ENCODE data around the gene SHE. TPM values are rescaled to one million over a fixed set of nuclear protein-coding genes. Genes with fewer than 3 reads are reported as not detected.
A peak's percentile ranks its signal among the peaks of the same experiment; 100 is the strongest.

SHE gene
- total RNA-seq, 2 experiments from 2014 or later = not detected

DNA sequence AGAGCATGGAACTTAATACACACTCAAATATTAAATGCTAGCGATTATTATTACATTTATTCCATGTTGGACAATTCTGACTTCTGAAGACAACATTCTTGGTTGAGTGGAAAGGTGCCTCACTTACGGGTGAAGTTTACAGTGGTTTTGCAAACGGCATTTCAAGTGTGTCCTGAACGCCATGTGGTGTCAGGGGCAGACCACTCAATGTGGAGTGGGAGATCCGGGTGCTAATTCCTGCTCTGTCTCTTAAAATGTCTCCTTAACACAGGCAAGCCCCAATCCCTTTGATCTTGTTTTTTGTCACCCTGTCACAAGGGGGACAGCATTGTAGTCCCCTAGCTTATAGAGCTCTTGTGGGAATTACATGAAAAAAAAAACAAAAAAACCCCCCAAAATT, 5.8 kb downstream of the SHE start:
- TF ChIP-seq, protein P1, sequence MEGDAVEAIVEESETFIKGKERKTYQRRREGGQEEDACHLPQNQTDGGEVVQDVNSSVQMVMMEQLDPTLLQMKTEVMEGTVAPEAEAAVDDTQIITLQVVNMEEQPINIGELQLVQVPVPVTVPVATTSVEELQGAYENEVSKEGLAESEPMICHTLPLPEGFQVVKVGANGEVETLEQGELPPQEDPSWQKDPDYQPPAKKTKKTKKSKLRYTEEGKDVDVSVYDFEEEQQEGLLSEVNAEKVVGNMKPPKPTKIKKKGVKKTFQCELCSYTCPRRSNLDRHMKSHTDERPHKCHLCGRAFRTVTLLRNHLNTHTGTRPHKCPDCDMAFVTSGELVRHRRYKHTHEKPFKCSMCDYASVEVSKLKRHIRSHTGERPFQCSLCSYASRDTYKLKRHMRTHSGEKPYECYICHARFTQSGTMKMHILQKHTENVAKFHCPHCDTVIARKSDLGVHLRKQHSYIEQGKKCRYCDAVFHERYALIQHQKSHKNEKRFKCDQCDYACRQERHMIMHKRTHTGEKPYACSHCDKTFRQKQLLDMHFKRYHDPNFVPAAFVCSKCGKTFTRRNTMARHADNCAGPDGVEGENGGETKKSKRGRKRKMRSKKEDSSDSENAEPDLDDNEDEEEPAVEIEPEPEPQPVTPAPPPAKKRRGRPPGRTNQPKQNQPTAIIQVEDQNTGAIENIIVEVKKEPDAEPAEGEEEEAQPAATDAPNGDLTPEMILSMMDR (IDR thresholded peaks at IDR 0.05) = no peak
- no peaks in the 10 kb centered on the region for H3K36me3 ChIP-seq (ENCODE audit: insufficient read depth, low read length)
- no peak for ATAC-seq (ENCODE audit: poor library complexity)
- Mint-ChIP-seq H3K27me3 (peaks cover 26% of the 10 kb centered on the region), H3K27ac (peak overlapping the region; percentile 61), H3K4me3 (no peak overlapping the region), H3K4me1 (ENCODE audit: low read depth) (peaks cover 55% of the 10 kb centered on the region), H3K9me3 (no peaks in the 10 kb centered on the region), H3K36me3 (ENCODE audit: low read depth) (no peaks in the 10 kb centered on the region)
- no peak for DNase-seq
- POLR2A ChIA-PET = interaction anchor here (1.4 kb wide), 1 partner anchor 31 kb away, joined by 4 read pairs; no protein-coding TSS in a partner anchor
- H3K4me3 ChIP-seq (ENCODE audit: low read length) = no peak overlapping the region
- H3K9me3 ChIP-seq (ENCODE audit: control insufficient read depth in 1 of 2, insufficient read depth in 1 of 2, low read length in 2 of 2) = no peaks in the 10 kb centered on the region
- CTCF ChIA-PET = interaction anchor here (2.9 kb wide), 1 partner anchor 16 kb away, joined by 11 read pairs; no protein-coding TSS in a partner anchor
- H3K27ac ChIP-seq (ENCODE audit: low read depth in 1 of 2, low read length in 2 of 2) = no peak overlapping the region
- intact Hi-C loops (cut with DNase I, micrococcal nuclease) = no loop called here
- H3K4me1 ChIP-seq (ENCODE audit: insufficient read depth, low read length) = peaks cover 32% of the 10 kb centered on the region
- peaks cover 9 to 19% of the 10 kb centered on the region in 2 experiments for H3K27me3 ChIP-seq (ENCODE audit: control insufficient read depth in 1 of 2, insufficient read depth in 2 of 2, low read length in 2 of 2)

DNA sequence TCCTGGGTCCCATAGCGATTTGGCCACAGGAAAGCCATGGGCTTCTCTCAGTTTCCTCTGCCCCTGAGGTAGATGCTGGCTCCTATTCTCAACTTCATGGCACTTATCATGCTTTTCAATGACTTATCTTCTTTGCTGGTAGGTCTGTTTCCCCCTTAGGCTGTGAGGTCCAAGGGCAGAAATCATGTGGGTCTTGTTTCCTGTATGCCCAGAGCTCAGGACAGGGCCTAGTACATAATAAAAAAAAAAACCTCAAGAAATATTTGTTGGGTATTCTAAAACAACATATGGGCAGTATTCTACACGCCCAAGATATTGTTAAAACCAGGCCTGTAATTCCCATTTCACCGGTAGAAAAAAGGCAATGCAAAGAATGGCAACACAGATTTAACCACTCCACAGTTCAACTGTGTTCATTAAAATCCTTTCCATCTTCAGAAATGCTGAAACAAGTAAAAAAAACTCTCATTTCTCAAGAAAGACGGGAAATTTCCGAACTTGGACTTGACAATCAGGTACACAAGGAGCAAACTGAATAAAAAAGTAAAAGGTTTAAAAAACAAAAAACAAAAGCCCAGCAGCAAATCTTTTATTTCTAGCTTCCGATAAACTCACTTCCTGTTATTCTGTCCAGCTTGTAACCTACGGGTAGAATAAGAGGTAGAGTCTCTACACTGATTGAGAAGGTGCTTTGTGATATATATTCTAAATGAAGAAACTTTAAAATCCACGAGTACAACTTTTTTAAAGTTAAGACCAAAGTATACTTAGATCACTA, 6.5 kb downstream of the SHE start:
- no peaks in the 10 kb centered on the region for H3K9me3 ChIP-seq (ENCODE audit: control insufficient read depth in 1 of 2, insufficient read depth in 1 of 2, low read length in 2 of 2)
- ChIA-PET POLR2A (interaction anchor here (1.2 kb wide), 1 partner anchor 16 kb away, joined by 3 read pairs; no protein-coding TSS in a partner anchor), CTCF (interaction anchor here (0.6 to 2.9 kb wide), 2 partner anchors 16 to 192 kb away, joined by 3 to 11 read pairs; no protein-coding TSS in a partner anchor)
- intact Hi-C loops (cut with DNase I, micrococcal nuclease) = no loop called here
- no peak overlapping the region for H3K27ac ChIP-seq (ENCODE audit: low read depth in 1 of 2, low read length in 2 of 2)
- peaks cover 54% of the 10 kb centered on the region for H3K4me1 Mint-ChIP-seq (ENCODE audit: low read depth)
- no peaks in the 10 kb centered on the region for H3K9me3 Mint-ChIP-seq
- peaks cover 19% of the 10 kb centered on the region for H3K27me3 Mint-ChIP-seq
- ATAC-seq (ENCODE audit: poor library complexity) (no peak), DNase-seq (no peak)
- H3K36me3 ChIP-seq (ENCODE audit: insufficient read depth, low read length) = no peaks in the 10 kb centered on the region
- H3K36me3 Mint-ChIP-seq (ENCODE audit: low read depth) = no peaks in the 10 kb centered on the region
- H3K4me3 Mint-ChIP-seq = no peak overlapping the region
- H3K27me3 ChIP-seq (ENCODE audit: control insufficient read depth in 1 of 2, insufficient read depth in 2 of 2, low read length in 2 of 2) = peaks cover 6 to 12% of the 10 kb centered on the region in 2 experiments
- peaks cover 30% of the 10 kb centered on the region for H3K4me1 ChIP-seq (ENCODE audit: insufficient read depth, low read length)
- no peak overlapping the region for H3K4me3 ChIP-seq (ENCODE audit: low read length)
- no peak overlapping the region for H3K27ac Mint-ChIP-seq
- TF ChIP-seq, protein P1 (IDR thresholded peaks at IDR 0.05) = no peak

DNA sequence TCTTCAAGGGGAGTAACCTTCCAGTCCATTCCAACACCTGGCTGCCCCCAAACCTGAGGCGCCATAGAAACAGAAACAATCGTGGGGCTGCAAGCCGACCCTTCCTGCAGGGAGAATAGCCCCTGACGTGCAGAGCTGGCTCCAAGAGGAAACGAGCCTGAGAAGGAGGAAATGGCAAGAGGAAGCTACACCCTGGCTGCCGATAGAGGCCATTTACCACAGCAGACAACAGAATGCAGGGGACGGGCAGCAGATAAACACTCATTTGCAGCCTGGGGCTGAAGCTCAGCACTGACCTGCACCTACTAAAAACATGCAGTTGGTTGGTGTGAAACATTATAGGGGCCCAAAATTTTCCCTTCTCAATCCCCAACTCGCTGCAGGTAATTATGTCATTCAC, 8.9 kb downstream of the SHE start:
- no peak overlapping the region for H3K27ac Mint-ChIP-seq
- peak in 4 of 14 experiments; percentile 45 to 55 (median 53) for DNase-seq

More for the DNA sequence above, 8.9 kb downstream of the SHE start:
- no peaks in the 10 kb centered on the region for H3K36me3 Mint-ChIP-seq (ENCODE audit: low read depth)
- no peaks in the 10 kb centered on the region for H3K9me3 ChIP-seq (ENCODE audit: control insufficient read depth in 1 of 2, insufficient read depth in 1 of 2, low read length in 2 of 2)
- TF ChIP-seq, protein P1 (IDR thresholded peaks at IDR 0.05) = no peak
- H3K36me3 ChIP-seq (ENCODE audit: insufficient read depth, low read length) = no peaks in the 10 kb centered on the region
- no peak overlapping the region for H3K4me3 ChIP-seq (ENCODE audit: low read length)
- CTCF ChIA-PET = interaction anchor here (1.1 to 1.9 kb wide), 2 partner anchors 13 kb away, joined by 3 to 5 read pairs; no protein-coding TSS in a partner anchor
- H3K27me3 ChIP-seq (ENCODE audit: control insufficient read depth in 1 of 2, insufficient read depth in 2 of 2, low read length in 2 of 2) = no peaks in the 10 kb centered on the region
- H3K4me3 Mint-ChIP-seq = peak overlapping the region; percentile 68
- intact Hi-C loops (cut with DNase I, micrococcal nuclease) = no loop called here
- no peaks in the 10 kb centered on the region for H3K27me3 Mint-ChIP-seq
- no peaks in the 10 kb centered on the region for H3K9me3 Mint-ChIP-seq
- ATAC-seq (ENCODE audit: poor library complexity) = peak; percentile 51
- POLR2A ChIA-PET = interaction anchor here (1.1 kb wide), 1 partner anchor 86 kb away, joined by 4 read pairs; no protein-coding TSS in a partner anchor
- H3K27ac ChIP-seq (ENCODE audit: low read depth in 1 of 2, low read length in 2 of 2) = no peak overlapping the region
- peaks cover 30% of the 10 kb centered on the region for H3K4me1 ChIP-seq (ENCODE audit: insufficient read depth, low read length)
- H3K4me1 Mint-ChIP-seq (ENCODE audit: low read depth) = peaks cover 43% of the 10 kb centered on the region
